MM.1S (cell line): ENCODE data around the gene ANTXRL.
"Not testable (repeated sequence)": the region's sequence is repeated elsewhere in the genome, so short reads cannot be mapped to it uniquely, and the experiment has no call there.

Experiments
- DNase-seq: peaks from one replicate; pipeline ENCODE4 v3.0.0-alpha.2; 2015
- H2AFZ ChIP-seq: fragments of 300-600 bp; sonication (generic); 2 replicates; pipeline ENCODE4 v1.6.0; 2016; ENCODE audit warnings: antibody characterized with exemption, low read length
- H3F3A ChIP-seq: fragments of 300-600 bp; sonication (generic); 2 replicates; pipeline ENCODE4 v1.6.1; 2016; ENCODE audit warnings: mild to moderate bottlenecking, antibody characterized with exemption, low read length, moderate library complexity, mixed read lengths; ENCODE audit not compliant: insufficient read depth
- H3K27ac ChIP-seq: fragments of 300-600 bp; sonication (generic); 2 replicates; pipeline ENCODE4 v1.5.1; 2016; ENCODE audit warnings: mild to moderate bottlenecking, low read length
- H3K27me3 ChIP-seq: fragments of 300-600 bp; sonication (generic); replicated peaks from 2 replicates; pipeline ENCODE4 v1.6.0; 2016; ENCODE audit warnings: low read length; ENCODE audit not compliant: insufficient read depth
- H3K36me3 ChIP-seq: fragments of 300-600 bp; sonication (generic); replicated peaks from 2 replicates; pipeline ENCODE4 v1.6.1; 2016; ENCODE audit warnings: mild to moderate bottlenecking, low read length, mixed read lengths; ENCODE audit not compliant: insufficient read depth
- H3K4me1 ChIP-seq: fragments of 300-600 bp; sonication (generic); 2 replicates; pipeline ENCODE4 v1.6.1; 2016; ENCODE audit warnings: low read length, mixed read lengths
- H3K4me2 ChIP-seq: fragments of 300-600 bp; sonication (generic); 2 replicates; pipeline ENCODE4 v1.6.0; 2016; ENCODE audit warnings: low read depth, low read length
- H3K4me3 ChIP-seq: fragments of 300-600 bp; sonication (generic); 2 replicates; pipeline ENCODE4 v1.5.1; 2016; ENCODE audit warnings: low read length, mixed read lengths
- H3K79me2 ChIP-seq: fragments of 300-600 bp; sonication (generic); 2 replicates; pipeline ENCODE4 v1.6.1; 2016; ENCODE audit warnings: mixed run types, low read length, mixed read lengths
- H3K9ac ChIP-seq: fragments of 300-600 bp; sonication (generic); 2 replicates; pipeline ENCODE4 v1.6.1; 2016; ENCODE audit warnings: low read length, mixed read lengths
- H3K9me2 ChIP-seq: fragments of 300-600 bp; sonication (generic); replicated peaks from 2 replicates; pipeline ENCODE4 v1.6.1; 2016; ENCODE audit warnings: mild to moderate bottlenecking, low read length, mixed read lengths; ENCODE audit not compliant: insufficient read depth
- H3K9me3 ChIP-seq: fragments of 300-600 bp; sonication (generic); replicated peaks from 2 replicates; pipeline ENCODE4 v1.6.1; 2016; ENCODE audit warnings: mild to moderate bottlenecking, low read length, mixed read lengths; ENCODE audit not compliant: insufficient read depth
- H4K20me1 ChIP-seq: fragments of 300-600 bp; sonication (generic); 2 replicates; pipeline ENCODE4 v1.6.1; 2016; ENCODE audit warnings: mild to moderate bottlenecking, low read length, moderate library complexity, mixed read lengths; ENCODE audit not compliant: insufficient read depth
- EZH2 ChIP-seq: fragments of 300-600 bp; sonication (generic); optimal IDR thresholded peaks from 2 replicates; pipeline ENCODE3; 2017; ENCODE audit warnings: low read depth, mild to moderate bottlenecking, antibody characterized with exemption, low read length, mixed read lengths
- EZH2phosphoT487 ChIP-seq: fragments of 300-600 bp; sonication (generic); IDR thresholded peaks from 2 replicates; pipeline ENCODE4 v1.6.1; 2018; ENCODE audit warnings: antibody characterized with exemption, low read length
- TF ChIP-seq, protein P1 (sequence below): fragments of 300-600 bp; sonication (generic); IDR thresholded peaks from 2 replicates; pipeline ENCODE4 v1.5.1; 2016; ENCODE audit warnings: antibody characterized with exemption, low read length, mixed read lengths

Gene ANTXRL

GRCh38 chr10:46299286-46299535, 12.4 kb downstream of the ANTXRL start:
- DNase-seq = no peak
- TF ChIP-seq EZH2 (no peak), EZH2phosphoT487 (no peak)
- TF ChIP-seq, protein P1, sequence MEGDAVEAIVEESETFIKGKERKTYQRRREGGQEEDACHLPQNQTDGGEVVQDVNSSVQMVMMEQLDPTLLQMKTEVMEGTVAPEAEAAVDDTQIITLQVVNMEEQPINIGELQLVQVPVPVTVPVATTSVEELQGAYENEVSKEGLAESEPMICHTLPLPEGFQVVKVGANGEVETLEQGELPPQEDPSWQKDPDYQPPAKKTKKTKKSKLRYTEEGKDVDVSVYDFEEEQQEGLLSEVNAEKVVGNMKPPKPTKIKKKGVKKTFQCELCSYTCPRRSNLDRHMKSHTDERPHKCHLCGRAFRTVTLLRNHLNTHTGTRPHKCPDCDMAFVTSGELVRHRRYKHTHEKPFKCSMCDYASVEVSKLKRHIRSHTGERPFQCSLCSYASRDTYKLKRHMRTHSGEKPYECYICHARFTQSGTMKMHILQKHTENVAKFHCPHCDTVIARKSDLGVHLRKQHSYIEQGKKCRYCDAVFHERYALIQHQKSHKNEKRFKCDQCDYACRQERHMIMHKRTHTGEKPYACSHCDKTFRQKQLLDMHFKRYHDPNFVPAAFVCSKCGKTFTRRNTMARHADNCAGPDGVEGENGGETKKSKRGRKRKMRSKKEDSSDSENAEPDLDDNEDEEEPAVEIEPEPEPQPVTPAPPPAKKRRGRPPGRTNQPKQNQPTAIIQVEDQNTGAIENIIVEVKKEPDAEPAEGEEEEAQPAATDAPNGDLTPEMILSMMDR = no peak
- H4K20me1 ChIP-seq = no peaks in the 10 kb centered on the region
- H3K4me1 ChIP-seq = 0 out of 2 replicates have a peak, but pooled peaks cover 3% of the 10 kb centered on the region
- H3K4me3 ChIP-seq = no peak overlapping the region
- H3K27me3 ChIP-seq = no peaks in the 10 kb centered on the region
- no peaks in the 10 kb centered on the region for H3K9me2 ChIP-seq
- H3K79me2 ChIP-seq = no peaks in the 10 kb centered on the region
- H3K36me3 ChIP-seq = no peaks in the 10 kb centered on the region
- no peaks in the 10 kb centered on the region for H3K9me3 ChIP-seq
- no peaks in the 10 kb centered on the region for H3F3A ChIP-seq
- no peak overlapping the region for H3K4me2 ChIP-seq
- H3K9ac ChIP-seq = no peak overlapping the region
- no peak overlapping the region for H2AFZ ChIP-seq
- H3K27ac ChIP-seq = no peak overlapping the region

DNA sequence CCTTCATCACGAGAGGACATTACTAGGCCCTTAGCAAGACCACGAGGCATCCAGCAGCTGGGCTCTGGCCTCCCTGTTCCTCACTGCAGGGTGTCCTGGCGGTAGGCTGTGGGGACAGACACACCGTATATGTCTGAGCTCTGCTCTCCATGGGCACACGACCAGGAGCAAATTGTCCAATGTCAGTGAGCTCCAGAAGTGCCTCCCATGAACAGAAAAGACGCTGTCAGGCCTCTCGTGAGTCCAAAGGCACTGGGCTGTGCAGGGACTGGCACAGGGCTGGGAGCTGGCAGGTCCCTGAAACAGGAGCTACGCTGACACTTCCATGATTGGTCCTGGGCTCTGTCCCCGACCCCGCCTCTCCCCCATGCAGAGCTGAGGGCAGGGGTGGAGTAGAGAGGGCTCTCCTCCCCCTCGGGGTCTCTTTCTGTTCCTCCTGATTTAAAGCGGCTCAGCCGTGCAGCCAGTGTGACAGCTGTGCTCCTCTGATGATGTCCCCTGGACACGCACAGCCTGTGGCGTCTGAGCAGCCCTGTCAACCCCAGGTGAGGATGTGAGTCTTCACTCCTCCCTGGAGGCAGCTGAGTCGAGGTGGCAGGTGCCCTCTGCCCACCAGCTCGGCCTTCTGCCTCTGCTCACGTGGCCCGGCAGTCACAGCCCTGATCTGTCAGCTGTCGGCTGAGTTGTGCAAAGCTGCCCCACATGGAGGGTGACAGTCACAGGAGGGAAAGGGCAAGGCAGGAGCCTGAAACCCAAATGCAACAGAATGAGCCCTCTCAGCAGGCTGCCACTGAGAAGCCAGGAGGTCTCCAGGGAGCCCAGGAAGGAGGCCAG, 13.0 kb downstream of the ANTXRL start:
- Histone ChIP-seq H4K20me1 (no peaks in the 10 kb centered on the region), H3K79me2 (no peaks in the 10 kb centered on the region), H2AFZ (no peak overlapping the region), H3K9ac (no peak overlapping the region), H3K36me3 (no peaks in the 10 kb centered on the region), H3K4me1 (0 out of 2 replicates have a peak, but pooled peaks cover 3% of the 10 kb centered on the region), H3F3A (no peaks in the 10 kb centered on the region), H3K9me3 (no peaks in the 10 kb centered on the region), H3K9me2 (no peaks in the 10 kb centered on the region), H3K27ac (no peak overlapping the region), H3K27me3 (no peaks in the 10 kb centered on the region), H3K4me2 (no peak overlapping the region), H3K4me3 (no peak overlapping the region)
- DNase-seq = no peak
- TF ChIP-seq EZH2 (no peak), EZH2phosphoT487 (no peak)
- TF ChIP-seq, protein P1 = no peak

- H3K9me3 ChIP-seq, H3K9me2 ChIP-seq, H3K4me3 ChIP-seq, H3K4me1 ChIP-seq, H3K4me2 ChIP-seq, H2AFZ ChIP-seq, H3K79me2 ChIP-seq, H3F3A ChIP-seq, H4K20me1 ChIP-seq, H3K9ac ChIP-seq, DNase-seq, H3K27me3 ChIP-seq, H3K36me3 ChIP-seq, H3K27ac ChIP-seq: not testable (repeated sequence)
Measured at GRCh38 chr10:46300370-46300711, 13.5 kb downstream of the ANTXRL start.

DNA sequence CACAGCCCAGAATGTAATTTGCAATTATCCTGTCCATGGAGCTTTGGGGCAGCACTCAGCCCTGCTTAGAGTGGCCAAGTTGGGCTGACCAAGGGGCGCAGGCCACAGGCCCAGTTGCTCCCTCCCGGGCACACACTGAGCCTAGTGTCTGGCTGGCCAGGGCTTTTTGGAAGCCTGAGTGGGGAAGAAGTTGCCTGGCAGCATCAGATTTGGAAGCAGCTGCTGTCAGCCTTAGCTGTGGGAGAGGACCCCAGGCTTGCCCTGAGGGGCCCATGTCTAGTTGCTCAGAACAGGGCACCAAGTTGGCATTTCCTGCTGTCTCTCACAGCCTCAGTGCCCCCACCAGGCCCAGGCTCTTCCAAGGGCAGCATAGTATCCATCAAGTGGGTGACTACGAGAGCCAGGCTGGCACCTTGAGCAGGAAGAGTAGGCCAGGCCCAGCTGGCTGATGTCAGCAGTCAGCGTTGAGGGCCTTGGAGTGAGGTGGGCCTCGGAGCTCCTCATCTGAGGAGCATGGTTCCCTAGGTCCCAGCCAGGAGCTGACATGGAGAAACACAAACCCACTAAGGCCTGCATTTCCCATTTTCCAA, 14.4 kb downstream of the ANTXRL start:
- H3K79me2 ChIP-seq = no peaks in the 10 kb centered on the region
- H3K9ac ChIP-seq = no peak overlapping the region
- no peaks in the 10 kb centered on the region for H3K36me3 ChIP-seq
- H4K20me1 ChIP-seq = no peaks in the 10 kb centered on the region
- no peaks in the 10 kb centered on the region for H3K9me3 ChIP-seq
- no peak overlapping the region for H3K4me2 ChIP-seq
- no peak overlapping the region for H2AFZ ChIP-seq
- H3K9me2 ChIP-seq = no peaks in the 10 kb centered on the region
- H3K4me1 ChIP-seq = 0 out of 2 replicates have a peak, but pooled peaks cover 3% of the 10 kb centered on the region
- TF ChIP-seq, protein P1 = no peak
- TF ChIP-seq EZH2 (no peak), EZH2phosphoT487 (no peak)
- no peak for DNase-seq
- H3K4me3 ChIP-seq = no peak overlapping the region
- H3K27ac ChIP-seq = no peak overlapping the region
- no peaks in the 10 kb centered on the region for H3K27me3 ChIP-seq
- H3F3A ChIP-seq = no peaks in the 10 kb centered on the region
